ENCODE results near the gene VSTM4.

VSTM4 gene

GRCh38 chr10:49116509-49117375, 1.4 kb upstream of the VSTM4 start:
- DNase-seq = no peak

- no peak for DNase-seq
These were observed 630 bp upstream of the VSTM4 start for GRCh38 chr10:49115796-49116508.

GRCh38 chr10:49114718-49115014, 656 bp downstream of the VSTM4 start:
- DNase-seq = no peak

- no peak for DNase-seq
These were observed 1.6 kb downstream of the VSTM4 start for GRCh38 chr10:49113741-49114141.

- no peak for DNase-seq
These were observed 2.5 kb downstream of the VSTM4 start for GRCh38 chr10:49112851-49113250.

GRCh38 chr10:49112098-49112497, 3.2 kb downstream of the VSTM4 start:
- DNase-seq = no peak

GRCh38 chr10:49111320-49111698, 4.0 kb downstream of the VSTM4 start:
- no peak for DNase-seq

GRCh38 chr10:49110684-49111319, 4.5 kb downstream of the VSTM4 start:
- no peak for DNase-seq

GRCh38 chr10:49109669-49110340, 5.5 kb downstream of the VSTM4 start:
- no peak for DNase-seq

- DNase-seq = no peak
These were observed 6.7 kb downstream of the VSTM4 start for GRCh38 chr10:49108656-49109055.

GRCh38 chr10:49107887-49108267, 7.4 kb downstream of the VSTM4 start:
- DNase-seq = no peak

GRCh38 chr10:49107111-49107886, 8.0 kb downstream of the VSTM4 start:
- DNase-seq = no peak

- no peak for DNase-seq
These were observed 8.9 kb downstream of the VSTM4 start for GRCh38 chr10:49106451-49106850.

- no peak for DNase-seq
These were observed 10.2 kb downstream of the VSTM4 start for GRCh38 chr10:49105076-49105475.

GRCh38 chr10:49104323-49104722, 11.0 kb downstream of the VSTM4 start:
- no peak for DNase-seq

GRCh38 chr10:49103761-49104160, 11.6 kb downstream of the VSTM4 start:
- DNase-seq = no peak

GRCh38 chr10:49099046-49099445, 16.3 kb downstream of the VSTM4 start:
- DNase-seq = no peak

GRCh38 chr10:49096890-49097445, 18.4 kb downstream of the VSTM4 start:
- DNase-seq = no peak

- no peak for DNase-seq
These were observed 20.7 kb downstream of the VSTM4 start for GRCh38 chr10:49094646-49095045.

GRCh38 chr10:49093922-49094321, 21.4 kb downstream of the VSTM4 start:
- no peak for DNase-seq

GRCh38 chr10:49092477-49092876, 22.8 kb downstream of the VSTM4 start:
- no peak for DNase-seq

- no peak for DNase-seq
These were observed 23.7 kb downstream of the VSTM4 start for GRCh38 chr10:49091450-49092210.

All from KG1 (cell line).